PFSK-1 (cell line): ENCODE measurements around the gene PLAU.

Experiments
- FOXP2 ChIP-seq: optimal IDR thresholded peaks from 2 replicates; pipeline ENCODE3; 2011; ENCODE audit warnings: borderline replicate concordance, control low read depth, inconsistent platforms; ENCODE audit not compliant: insufficient read depth; ENCODE audit errors: extremely low read length, extremely low read depth
- POLR2AphosphoS5 ChIP-seq: IDR thresholded peaks from 2 replicates; pipeline ENCODE4 v1.6.1; 2012; ENCODE audit warnings: low read depth, mild to moderate bottlenecking, control low read depth, low read length, moderate library complexity
- REST ChIP-seq, 2 experiments: IDR thresholded peaks; 2 replicates each; pipeline versions ENCODE4 v1.6.1 to v1.8.0; 2011 to 2012; ENCODE audit warnings: low read depth in 2 of 2, low read length in 2 of 2, control low read depth in 1 of 2, inconsistent platforms in 1 of 2, mild to moderate bottlenecking in 1 of 2, moderate library complexity in 1 of 2; ENCODE audit not compliant: insufficient read depth in 1 of 2
- SIN3A ChIP-seq: IDR thresholded peaks from 2 replicates; pipeline ENCODE4 v1.6.1; 2012; ENCODE audit warnings: mild to moderate bottlenecking, low read length, moderate library complexity, borderline replicate concordance; ENCODE audit not compliant: insufficient read depth
- TAF1 ChIP-seq: IDR thresholded peaks from 2 replicates; pipeline ENCODE4 v1.6.1; 2012; ENCODE audit warnings: low read length, control low read depth, borderline replicate concordance; ENCODE audit not compliant: insufficient read depth

GRCh38 chr10:73886085-73886529 is 24.8 kb upstream of the PLAU start:
- no peak for TF ChIP-seq POLR2AphosphoS5
- no peak for TF ChIP-seq SIN3A
- TF ChIP-seq TAF1: no peak
- no peak for TF ChIP-seq REST (IDR thresholded peaks at IDR 0.05; ENCODE audit: insufficient read depth in 1 of 2, low read depth in 2 of 2, low read length in 2 of 2)
- TF ChIP-seq FOXP2: no peak
